ENCODE data around the gene PATL1.
A peak's percentile ranks its signal among the peaks of the same experiment; 100 is the strongest.
"Not testable (repeated sequence)": the region's sequence is repeated elsewhere in the genome, so short reads cannot be mapped to it uniquely, and the experiment has no call there.

PATL1 gene

GRCh38 chr11:59660621-59661020 is 8.2 kb downstream of the PATL1 start:
- Mint-ChIP-seq H3K27me3 (no peaks in the 10 kb centered on the region), H3K4me1 (ENCODE audit: low read depth) (peaks cover 32% of the 10 kb centered on the region), H3K9me3 (no peaks in the 10 kb centered on the region), H3K4me3 (peak overlapping the region; percentile 30), H3K36me3 (ENCODE audit: low read depth) (peaks cover 70% of the 10 kb centered on the region), H3K27ac (peak overlapping the region; percentile 75)
- intact Hi-C loops (cut with micrococcal nuclease), result no loop called here

GRCh38 chr11:59659981-59660380 is 8.9 kb downstream of the PATL1 start:
- Mint-ChIP-seq H3K27me3 (no peaks in the 10 kb centered on the region), H3K27ac (peak overlapping the region; percentile 75), H3K4me1 (ENCODE audit: low read depth) (peaks cover 27% of the 10 kb centered on the region), H3K36me3 (ENCODE audit: low read depth) (peaks cover 70% of the 10 kb centered on the region), H3K9me3 (no peaks in the 10 kb centered on the region), H3K4me3 (peak overlapping the region; percentile 30)
- intact Hi-C loops (cut with micrococcal nuclease), result no loop called here

- Mint-ChIP-seq H3K27me3 (no peaks in the 10 kb centered on the region), H3K4me3 (no peak overlapping the region), H3K27ac (no peak overlapping the region), H3K9me3 (no peaks in the 10 kb centered on the region), H3K36me3 (ENCODE audit: low read depth) (peaks cover 77% of the 10 kb centered on the region), H3K4me1 (ENCODE audit: low read depth) (peaks cover 22% of the 10 kb centered on the region)
- intact Hi-C loops (cut with micrococcal nuclease), result no loop called here
Observed at GRCh38 chr11:59658036-59658435, 10.8 kb downstream of the PATL1 start.

GRCh38 chr11:59654893-59655292 is 13.9 kb downstream of the PATL1 start:
- peaks cover 7% of the 10 kb centered on the region for H3K4me1 Mint-ChIP-seq (ENCODE audit: low read depth)
- peaks cover 97% of the 10 kb centered on the region for H3K36me3 Mint-ChIP-seq (ENCODE audit: low read depth)
- no peaks in the 10 kb centered on the region for H3K27me3 Mint-ChIP-seq
- H3K27ac Mint-ChIP-seq, result no peak overlapping the region
- H3K9me3 Mint-ChIP-seq, result no peaks in the 10 kb centered on the region
- H3K4me3 Mint-ChIP-seq, result no peak overlapping the region
- intact Hi-C loops (cut with micrococcal nuclease), result no loop called here

- Mint-ChIP-seq H3K9me3 (no peaks in the 10 kb centered on the region), H3K4me3 (no peak overlapping the region), H3K27ac (no peak overlapping the region), H3K36me3 (ENCODE audit: low read depth) (peaks cover 96% of the 10 kb centered on the region), H3K4me1 (ENCODE audit: low read depth) (no peaks in the 10 kb centered on the region), H3K27me3 (no peaks in the 10 kb centered on the region)
- intact Hi-C loops (cut with micrococcal nuclease), result loop anchor here (5.0 kb wide), 1 partner anchor 55 kb away; no protein-coding TSS in a partner anchor
Observed at GRCh38 chr11:59647245-59647980, 21.4 kb downstream of the PATL1 start.

GRCh38 chr11:59644528-59644927 is 24.3 kb downstream of the PATL1 start:
- no peak overlapping the region for H3K4me3 Mint-ChIP-seq
- H3K27me3 Mint-ChIP-seq, result no peaks in the 10 kb centered on the region
- intact Hi-C loops (cut with micrococcal nuclease), result no loop called here
- H3K9me3 Mint-ChIP-seq, result no peaks in the 10 kb centered on the region
- H3K4me1 Mint-ChIP-seq (ENCODE audit: low read depth), result no peaks in the 10 kb centered on the region
- no peak overlapping the region for H3K27ac Mint-ChIP-seq
- peaks cover 96% of the 10 kb centered on the region for H3K36me3 Mint-ChIP-seq (ENCODE audit: low read depth)

GRCh38 chr11:59643390-59643789 is 25.4 kb downstream of the PATL1 start:
- H3K36me3 Mint-ChIP-seq (ENCODE audit: low read depth), result peaks cover 96% of the 10 kb centered on the region
- H3K4me3 Mint-ChIP-seq, result no peak overlapping the region
- no peaks in the 10 kb centered on the region for H3K27me3 Mint-ChIP-seq
- no peaks in the 10 kb centered on the region for H3K4me1 Mint-ChIP-seq (ENCODE audit: low read depth)
- intact Hi-C loops (cut with micrococcal nuclease), result no loop called here
- H3K9me3 Mint-ChIP-seq, result no peaks in the 10 kb centered on the region
- H3K27ac Mint-ChIP-seq, result no peak overlapping the region

GRCh38 chr11:59641156-59641555 is 27.7 kb downstream of the PATL1 start:
- no peaks in the 10 kb centered on the region for H3K27me3 Mint-ChIP-seq
- H3K4me1 Mint-ChIP-seq (ENCODE audit: low read depth), result no peaks in the 10 kb centered on the region
- H3K9me3 Mint-ChIP-seq, result no peaks in the 10 kb centered on the region
- no peak overlapping the region for H3K27ac Mint-ChIP-seq
- H3K36me3 Mint-ChIP-seq (ENCODE audit: low read depth), result peaks cover 96% of the 10 kb centered on the region
- intact Hi-C loops (cut with micrococcal nuclease), result no loop called here
- no peak overlapping the region for H3K4me3 Mint-ChIP-seq

GRCh38 chr11:59630493-59630892 is 38.3 kb downstream of the PATL1 start:
- no peak overlapping the region for H3K27ac Mint-ChIP-seq
- H3K4me3 Mint-ChIP-seq, result no peak overlapping the region
- no peaks in the 10 kb centered on the region for H3K27me3 Mint-ChIP-seq

GRCh38 chr11:59629996-59630395 is 38.8 kb downstream of the PATL1 start:
- Mint-ChIP-seq H3K4me1 (ENCODE audit: low read depth) (peaks cover 4% of the 10 kb centered on the region), H3K27me3 (no peaks in the 10 kb centered on the region), H3K27ac (no peak overlapping the region), H3K9me3 (no peaks in the 10 kb centered on the region), H3K4me3 (no peak overlapping the region), H3K36me3 (ENCODE audit: low read depth) (peaks cover 20% of the 10 kb centered on the region)
- intact Hi-C loops (cut with micrococcal nuclease), result no loop called here

More at GRCh38 chr11:59630493-59630892, 38.3 kb downstream of the PATL1 start:
- H3K9me3 Mint-ChIP-seq, result no peaks in the 10 kb centered on the region
- H3K4me1 Mint-ChIP-seq (ENCODE audit: low read depth), result peaks cover 4% of the 10 kb centered on the region
- intact Hi-C loops (cut with micrococcal nuclease), result no loop called here
- H3K36me3 Mint-ChIP-seq (ENCODE audit: low read depth), result peaks cover 25% of the 10 kb centered on the region

GRCh38 chr11:59626969-59627368 is 41.9 kb downstream of the PATL1 start:
- H3K4me3 Mint-ChIP-seq; H3K27me3 Mint-ChIP-seq; H3K4me1 Mint-ChIP-seq (ENCODE audit: low read depth); H3K27ac Mint-ChIP-seq; intact Hi-C loops (cut with micrococcal nuclease); H3K9me3 Mint-ChIP-seq: not testable (repeated sequence)
- H3K36me3 Mint-ChIP-seq (ENCODE audit: low read depth), result peaks cover 15% of the 10 kb centered on the region

- peaks cover 4% of the 10 kb centered on the region for H3K4me1 Mint-ChIP-seq (ENCODE audit: low read depth)
- peaks cover 9% of the 10 kb centered on the region for H3K36me3 Mint-ChIP-seq (ENCODE audit: low read depth)
- no peak overlapping the region for H3K27ac Mint-ChIP-seq
- no peak overlapping the region for H3K4me3 Mint-ChIP-seq
- intact Hi-C loops (cut with micrococcal nuclease), result no loop called here
- no peaks in the 10 kb centered on the region for H3K27me3 Mint-ChIP-seq
- no peaks in the 10 kb centered on the region for H3K9me3 Mint-ChIP-seq
Observed at GRCh38 chr11:59625703-59626102, 43.1 kb downstream of the PATL1 start.

- Mint-ChIP-seq H3K36me3 (ENCODE audit: low read depth) (peaks cover 13% of the 10 kb centered on the region), H3K4me1 (ENCODE audit: low read depth) (peaks cover 29% of the 10 kb centered on the region), H3K27ac (no peak overlapping the region), H3K9me3 (no peaks in the 10 kb centered on the region), H3K4me3 (no peak overlapping the region), H3K27me3 (no peaks in the 10 kb centered on the region)
- intact Hi-C loops (cut with micrococcal nuclease), result loop anchor here (5.0 to 10.0 kb wide), 2 partner anchors 56 to 187 kb away; no protein-coding TSS in a partner anchor
Observed at GRCh38 chr11:59617876-59618275, 51.0 kb downstream of the PATL1 start.

- peak overlapping the region; percentile 98 for H3K27ac Mint-ChIP-seq
- no peaks in the 10 kb centered on the region for H3K27me3 Mint-ChIP-seq
- peaks cover 23% of the 10 kb centered on the region for H3K36me3 Mint-ChIP-seq (ENCODE audit: low read depth)
- H3K4me1 Mint-ChIP-seq (ENCODE audit: low read depth), result peaks cover 40% of the 10 kb centered on the region
- H3K9me3 Mint-ChIP-seq, result no peaks in the 10 kb centered on the region
- intact Hi-C loops (cut with micrococcal nuclease), result loop anchor here (1.0 to 10.0 kb wide), 3 partner anchors 53 to 188 kb away; partner anchors contain the start of gene PATL1
- peak overlapping the region; percentile 89 for H3K4me3 Mint-ChIP-seq
Observed at GRCh38 chr11:59616396-59616982, 52.3 kb downstream of the PATL1 start.
